Panc1 (cell line): ENCODE data around the gene AKAP10.

Source experiments
- CTCF ChIP-seq: fragments of 450-650 bp; IDR thresholded peaks from 2 replicates; pipeline ENCODE4 v1.5.1; 2017; ENCODE audit warnings: mild to moderate bottlenecking
- POLR2AphosphoS5 ChIP-seq: IDR thresholded peaks from 2 replicates; pipeline ENCODE4 v1.6.1; 2012; ENCODE audit warnings: mild to moderate bottlenecking, low read depth, low read length, moderate library complexity
- REST ChIP-seq, 2 experiments: IDR thresholded peaks; 2 replicates each; pipeline ENCODE4 v1.6.1; 2011 to 2012; ENCODE audit warnings: low read depth in 2 of 2, control low read depth in 1 of 2, low read length in 1 of 2, mild to moderate bottlenecking in 1 of 2, moderate library complexity in 1 of 2; ENCODE audit not compliant: insufficient read depth in 1 of 2
- TCF7L2 ChIP-seq: IDR thresholded peaks from 2 replicates; pipeline ENCODE4 v1.6.1; 2011; ENCODE audit warnings: mild to moderate bottlenecking, low read depth, low read length, inconsistent platforms

GRCh38 chr17:19955099-19955498 is 22.5 kb downstream of the AKAP10 start:
- TF ChIP-seq TCF7L2 (no peak), CTCF (no peak), POLR2AphosphoS5 (no peak), REST (IDR thresholded peaks at IDR 0.05; ENCODE audit: insufficient read depth in 1 of 2, low read depth in 2 of 2, low read length in 1 of 2) (no peak)
